ENCODE measurements around the gene DAPP1. TPM values are rescaled to one million over a fixed set of nuclear protein-coding genes. Genes with fewer than 3 reads are reported as not detected.

The DAPP1 gene
- total and polyA plus RNA-seq, 10 donors: 20.0 to 49.4 (median 37.2) TPM

DNA sequence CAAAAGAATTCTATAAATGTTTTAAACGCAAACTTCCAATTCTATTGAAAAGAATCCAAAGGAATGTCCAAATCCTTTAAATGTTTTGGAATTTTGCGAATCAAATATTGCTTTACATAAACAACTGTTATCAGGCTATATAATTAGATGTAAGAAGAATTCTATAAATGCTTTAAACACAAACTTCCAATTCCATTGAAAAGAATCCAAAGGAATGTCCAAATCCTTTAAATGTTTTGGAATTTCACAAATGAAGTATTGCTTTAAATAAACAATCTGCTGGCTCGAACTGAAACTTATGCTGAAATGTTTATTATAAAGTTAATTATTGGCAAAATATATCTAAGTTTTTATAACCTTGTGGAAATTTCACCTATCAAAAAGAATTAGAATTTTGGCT is 16.1 kb downstream of the DAPP1 start:
- WGBS, 5 donors: 75 to 88% (median 87%) methylated on average over 3 of the region's 3 CpGs
- no peak overlapping the region for H3K4me3 ChIP-seq
- no peaks in the 10 kb centered on the region for H3K27me3 ChIP-seq (replicated peaks in 1 of 7)
- H3K27ac ChIP-seq: no peak overlapping the region
- H3K9me3 ChIP-seq: no peaks in the 10 kb centered on the region
- no peak for DNase-seq
- TF ChIP-seq POLR2A (IDR thresholded peaks at IDR 0.05): no peak
- TF ChIP-seq, protein P1, sequence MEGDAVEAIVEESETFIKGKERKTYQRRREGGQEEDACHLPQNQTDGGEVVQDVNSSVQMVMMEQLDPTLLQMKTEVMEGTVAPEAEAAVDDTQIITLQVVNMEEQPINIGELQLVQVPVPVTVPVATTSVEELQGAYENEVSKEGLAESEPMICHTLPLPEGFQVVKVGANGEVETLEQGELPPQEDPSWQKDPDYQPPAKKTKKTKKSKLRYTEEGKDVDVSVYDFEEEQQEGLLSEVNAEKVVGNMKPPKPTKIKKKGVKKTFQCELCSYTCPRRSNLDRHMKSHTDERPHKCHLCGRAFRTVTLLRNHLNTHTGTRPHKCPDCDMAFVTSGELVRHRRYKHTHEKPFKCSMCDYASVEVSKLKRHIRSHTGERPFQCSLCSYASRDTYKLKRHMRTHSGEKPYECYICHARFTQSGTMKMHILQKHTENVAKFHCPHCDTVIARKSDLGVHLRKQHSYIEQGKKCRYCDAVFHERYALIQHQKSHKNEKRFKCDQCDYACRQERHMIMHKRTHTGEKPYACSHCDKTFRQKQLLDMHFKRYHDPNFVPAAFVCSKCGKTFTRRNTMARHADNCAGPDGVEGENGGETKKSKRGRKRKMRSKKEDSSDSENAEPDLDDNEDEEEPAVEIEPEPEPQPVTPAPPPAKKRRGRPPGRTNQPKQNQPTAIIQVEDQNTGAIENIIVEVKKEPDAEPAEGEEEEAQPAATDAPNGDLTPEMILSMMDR (IDR thresholded peaks at IDR 0.05 in 8 of 11, conservative IDR thresholded peaks at IDR 0.05 in 3 of 11): no peak
- intact Hi-C loops (cut with DNase I; ENCODE audit: low total_unique reads): no loop called here
- H3K36me3 ChIP-seq: peaks cover 0 to 33% (median 18%) of the 10 kb centered on the region in 6 donors
- H3K4me1 ChIP-seq: peaks cover 0 to 18% (median under 1%) of the 10 kb centered on the region in 6 donors

DNA sequence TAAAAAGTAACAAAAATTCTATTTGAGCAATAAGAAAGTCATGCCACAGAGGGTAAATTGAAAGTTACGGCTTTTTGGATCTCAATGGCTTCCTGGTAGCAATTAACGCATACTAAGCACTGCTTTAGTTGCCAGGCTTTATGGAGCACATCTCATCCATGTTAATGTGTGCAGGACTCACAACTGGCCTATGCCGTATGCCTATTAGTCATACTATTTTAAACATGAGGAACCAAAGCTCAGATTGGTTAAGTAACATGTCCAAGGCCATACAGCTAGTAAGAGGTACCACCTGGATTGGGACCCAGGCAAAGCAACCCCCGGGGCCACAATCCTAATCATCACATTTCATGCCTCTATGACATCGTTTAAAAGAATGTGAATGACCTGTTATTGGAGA is 17.1 kb downstream of the DAPP1 start:
- peaks cover 0 to 43% (median 18%) of the 10 kb centered on the region in 6 donors for H3K36me3 ChIP-seq
- H3K4me1 ChIP-seq: peaks cover 0 to 8% (median 0%) of the 10 kb centered on the region in 6 donors
- no peaks in the 10 kb centered on the region for H3K9me3 ChIP-seq
- intact Hi-C loops (cut with DNase I; ENCODE audit: low total_unique reads): no loop called here
- TF ChIP-seq POLR2AphosphoS5 (IDR thresholded peaks at IDR 0.05): no peak
- TF ChIP-seq POLR2A (IDR thresholded peaks at IDR 0.05): no peak
- TF ChIP-seq, protein P1 (IDR thresholded peaks at IDR 0.05 in 8 of 11, conservative IDR thresholded peaks at IDR 0.05 in 3 of 11): no peak
- WGBS, 5 donors: 83 to 95% (median 87%) methylated on average over 5 of the region's 5 CpGs
- no peak overlapping the region for H3K27ac ChIP-seq
- H3K27me3 ChIP-seq (replicated peaks in 1 of 7): no peaks in the 10 kb centered on the region
- DNase-seq: no peak
- H3K4me3 ChIP-seq: no peak overlapping the region

DNA sequence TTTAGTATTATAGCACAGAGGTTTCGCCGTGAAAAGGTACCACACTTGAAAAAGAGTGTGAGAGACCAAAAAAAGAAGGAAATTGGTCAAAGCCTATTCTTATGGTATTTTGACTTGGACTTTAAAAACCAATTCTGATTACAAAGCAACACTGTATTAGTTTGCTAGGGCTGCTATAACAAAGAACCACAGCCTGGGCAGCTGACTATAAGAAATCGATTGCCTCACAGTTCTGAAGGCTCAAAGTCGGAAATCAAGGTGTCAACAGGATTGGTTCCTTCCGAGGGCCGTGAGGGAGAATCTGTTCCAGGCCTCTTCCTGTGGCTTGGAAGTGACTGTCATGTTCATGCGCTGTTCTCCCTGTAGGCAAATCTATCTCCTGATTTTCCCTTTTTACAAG is 17.9 kb downstream of the DAPP1 start:
- TF ChIP-seq, protein P1 (IDR thresholded peaks at IDR 0.05 in 8 of 11, conservative IDR thresholded peaks at IDR 0.05 in 3 of 11): no peak
- TF ChIP-seq POLR2AphosphoS5 (IDR thresholded peaks at IDR 0.05) (no peak), POLR2A (IDR thresholded peaks at IDR 0.05) (no peak)
- Histone ChIP-seq H3K4me1 (peaks cover 0 to 3% (median 0%) of the 10 kb centered on the region in 6 donors), H3K36me3 (peaks cover 0 to 51% (median 18%) of the 10 kb centered on the region in 6 donors), H3K27me3 (replicated peaks in 1 of 7) (no peaks in the 10 kb centered on the region), H3K9me3 (no peaks in the 10 kb centered on the region), H3K4me3 (no peak overlapping the region), H3K27ac (no peak overlapping the region)
- no peak for DNase-seq
- intact Hi-C loops (cut with DNase I; ENCODE audit: low total_unique reads): no loop called here
- whole genome bisulfite sequencing, 5 donors: 86 to 97% (median 93%) methylated on average over 7 of the region's 7 CpGs

DNA sequence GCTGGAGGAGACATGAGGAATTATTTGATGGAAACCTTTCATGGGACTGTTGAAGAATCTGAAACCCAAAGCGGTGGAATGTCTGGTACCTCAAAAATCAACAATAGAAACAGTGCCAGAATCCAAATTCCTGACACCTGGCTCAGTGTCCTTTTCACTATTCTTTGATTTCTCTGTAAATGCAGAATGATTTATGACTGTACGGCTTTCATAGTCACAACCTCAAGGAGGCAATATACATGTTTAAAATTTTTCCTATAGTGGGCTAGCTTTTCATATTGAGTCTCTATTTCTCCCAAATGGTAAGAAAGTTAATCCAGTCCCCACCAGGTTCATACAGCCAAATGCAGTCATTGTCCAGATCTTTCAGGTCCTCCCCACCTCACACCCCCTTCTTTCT is 19.3 kb downstream of the DAPP1 start:
- intact Hi-C loops (cut with DNase I; ENCODE audit: low total_unique reads): no loop called here
- 77 to 99% (median 97%) methylated on average over 2 of the region's 2 CpGs for WGBS, 5 donors

More for the DNA sequence above, 19.3 kb downstream of the DAPP1 start:
- no peak for DNase-seq
- Histone ChIP-seq H3K9me3 (no peaks in the 10 kb centered on the region), H3K27me3 (replicated peaks in 1 of 7) (no peaks in the 10 kb centered on the region), H3K27ac (no peak overlapping the region), H3K36me3 (peaks cover 0 to 65% (median 18%) of the 10 kb centered on the region in 6 donors), H3K4me1 (no peaks in the 10 kb centered on the region), H3K4me3 (no peak overlapping the region)
- TF ChIP-seq POLR2A (IDR thresholded peaks at IDR 0.05) (no peak), POLR2AphosphoS5 (IDR thresholded peaks at IDR 0.05) (no peak)
- TF ChIP-seq, protein P1 (IDR thresholded peaks at IDR 0.05 in 8 of 11, conservative IDR thresholded peaks at IDR 0.05 in 3 of 11): no peak
